Thyroid gland (tissue), 4 donors: ENCODE measurements around the gene TYK2.

ENCODE experiments used
- CTCF ChIP-seq, 6 experiments: fragments of 200-600 bp in 3 of 6; fragments of 450-650 bp in 3 of 6; sonication (generic) in 3 of 6; IDR thresholded peaks; one replicate each; pipeline ENCODE4 v1.5.1; 2016 to 2019; ENCODE audit warnings: antibody characterized with exemption in 6 of 6, mild to moderate bottlenecking in 2 of 6, inconsistent platforms in 1 of 6, moderate library complexity in 1 of 6
- POLR2A ChIP-seq, 2 donors: fragments of 450-650 bp; IDR thresholded peaks; one replicate each; pipeline ENCODE4 v1.6.1; 2017; ENCODE audit warnings: antibody characterized with exemption in 2 of 2, mild to moderate bottlenecking in 2 of 2, moderate library complexity in 1 of 2

- TF ChIP-seq CTCF (IDR thresholded peaks at IDR 0.05): no peak
- TF ChIP-seq POLR2A (IDR thresholded peaks at IDR 0.05): no peak
These were observed 5.4 kb downstream of the TYK2 start for GRCh38 chr19:10374931-10375330.
